ENCODE results near the gene TRIM33.
"Not testable (repeated sequence)": the region's sequence is repeated elsewhere in the genome, so short reads cannot be mapped to it uniquely, and the experiment has no call there.

The TRIM33 gene

GRCh38 chr1:114462341-114462740, 48.7 kb downstream of the TRIM33 start:
- DNase-seq: no peak

- DNase-seq: no peak
Observed at GRCh38 chr1:114458237-114458777, 52.7 kb downstream of the TRIM33 start.

- DNase-seq: no peak
Observed at GRCh38 chr1:114457675-114458236, 53.2 kb downstream of the TRIM33 start.

- no peak for DNase-seq
Observed at GRCh38 chr1:114456586-114456985, 54.4 kb downstream of the TRIM33 start.

- no peak for DNase-seq
Observed at GRCh38 chr1:114455102-114455785, 55.8 kb downstream of the TRIM33 start.

GRCh38 chr1:114454539-114454938, 56.5 kb downstream of the TRIM33 start:
- no peak for DNase-seq

GRCh38 chr1:114453361-114453784, 57.6 kb downstream of the TRIM33 start:
- no peak for DNase-seq

- no peak for DNase-seq
Observed at GRCh38 chr1:114448370-114449036, 62.5 kb downstream of the TRIM33 start.

GRCh38 chr1:114446198-114446597, 64.8 kb downstream of the TRIM33 start:
- DNase-seq: no peak

- DNase-seq: not testable (repeated sequence)
Observed at GRCh38 chr1:114443226-114443625, 67.8 kb downstream of the TRIM33 start.

GRCh38 chr1:114441332-114441731, 69.7 kb downstream of the TRIM33 start:
- no peak for DNase-seq

- no peak for DNase-seq
Observed at GRCh38 chr1:114439369-114439768, 71.6 kb downstream of the TRIM33 start.

- DNase-seq: no peak
Observed at GRCh38 chr1:114437812-114438211, 73.2 kb downstream of the TRIM33 start.

- DNase-seq: no peak
Observed at GRCh38 chr1:114436799-114437198, 74.2 kb downstream of the TRIM33 start.

GRCh38 chr1:114435088-114435715, 75.8 kb downstream of the TRIM33 start:
- DNase-seq: no peak

GRCh38 chr1:114431026-114431425, 80.0 kb downstream of the TRIM33 start:
- DNase-seq: no peak

- DNase-seq: peak; percentile 30
Observed at GRCh38 chr1:114428083-114428754, 82.8 kb downstream of the TRIM33 start.

- no peak for DNase-seq
Observed at GRCh38 chr1:114427612-114428011, 83.4 kb downstream of the TRIM33 start.

- no peak for DNase-seq
Observed at GRCh38 chr1:114423455-114423854, 87.5 kb downstream of the TRIM33 start.

GRCh38 chr1:114418948-114419347, 92.1 kb downstream of the TRIM33 start:
- not testable (repeated sequence) for DNase-seq

- DNase-seq: no peak
Observed at GRCh38 chr1:114397601-114398000, 113.4 kb downstream of the TRIM33 start.

- DNase-seq: no peak
Observed at GRCh38 chr1:114395863-114396262, 115.1 kb downstream of the TRIM33 start.

GRCh38 chr1:114390960-114391359, 120.0 kb downstream of the TRIM33 start:
- no peak for DNase-seq
